ENCODE data around the gene GON7. TPM values are rescaled to one million over a fixed set of nuclear protein-coding genes. Genes with fewer than 3 reads are reported as not detected.
A peak's percentile ranks its signal among the peaks of the same experiment; 100 is the strongest.

GON7 gene
- total and polyA plus RNA-seq, 8 donors, result 4.6 to 14.9 (median 6.2) TPM

DNA sequence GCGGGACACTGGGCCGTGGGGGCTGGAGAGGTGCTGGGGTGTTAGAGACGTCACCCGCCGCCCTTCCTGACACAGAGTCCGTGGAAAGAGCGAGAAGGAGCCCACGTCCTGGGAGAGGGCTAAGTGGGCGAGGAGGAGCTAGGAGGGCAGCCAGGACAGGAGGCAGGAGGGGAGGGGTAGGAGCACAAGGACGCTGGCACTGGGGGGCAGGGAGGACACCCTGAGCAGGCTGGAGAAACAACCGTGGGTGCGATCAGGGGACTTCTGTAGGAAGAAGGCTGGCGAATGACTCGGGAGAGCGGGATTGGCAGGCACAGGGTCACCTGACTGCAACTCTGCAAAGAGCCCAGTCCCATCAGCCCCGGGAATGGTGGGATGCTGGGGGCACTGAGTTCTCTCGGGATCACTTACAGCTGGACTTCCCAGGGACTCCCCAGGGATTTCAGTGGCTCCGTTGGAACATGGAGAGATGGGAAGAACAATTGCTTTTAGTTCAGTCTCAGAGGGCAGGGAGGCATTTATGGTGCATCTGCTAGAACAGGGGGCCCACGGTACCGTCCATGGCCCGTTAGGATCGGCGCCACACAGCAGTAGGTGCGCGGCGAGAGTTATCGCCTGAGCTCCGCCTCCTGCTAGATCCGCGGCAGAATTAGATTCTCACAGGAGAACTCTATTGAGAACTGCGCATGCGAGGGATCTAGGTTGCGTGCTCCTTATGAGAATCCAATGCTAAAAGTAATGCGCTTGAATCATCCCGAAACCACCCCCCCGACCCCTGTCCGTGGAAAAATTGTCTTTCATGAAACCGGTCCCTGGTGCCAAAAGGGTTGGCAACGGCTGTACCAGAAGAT lies 24.5 kb upstream of the GON7 start:
- intact Hi-C loops (cut with DNase I), result no loop called here
- H3K4me1 ChIP-seq, result no peaks in the 10 kb centered on the region
- FAIRE-seq, result no peak
- peak overlapping the region in 2 of 4 donors; percentile 16 to 34 for H3K4me3 ChIP-seq
- DNase-seq, result peak in 1 of 6 donors; percentile 72
- H3K27me3 ChIP-seq, result no peaks in the 10 kb centered on the region
- peak; percentile 40 to 81 (median 68) for ATAC-seq
- TF ChIP-seq, protein P1, sequence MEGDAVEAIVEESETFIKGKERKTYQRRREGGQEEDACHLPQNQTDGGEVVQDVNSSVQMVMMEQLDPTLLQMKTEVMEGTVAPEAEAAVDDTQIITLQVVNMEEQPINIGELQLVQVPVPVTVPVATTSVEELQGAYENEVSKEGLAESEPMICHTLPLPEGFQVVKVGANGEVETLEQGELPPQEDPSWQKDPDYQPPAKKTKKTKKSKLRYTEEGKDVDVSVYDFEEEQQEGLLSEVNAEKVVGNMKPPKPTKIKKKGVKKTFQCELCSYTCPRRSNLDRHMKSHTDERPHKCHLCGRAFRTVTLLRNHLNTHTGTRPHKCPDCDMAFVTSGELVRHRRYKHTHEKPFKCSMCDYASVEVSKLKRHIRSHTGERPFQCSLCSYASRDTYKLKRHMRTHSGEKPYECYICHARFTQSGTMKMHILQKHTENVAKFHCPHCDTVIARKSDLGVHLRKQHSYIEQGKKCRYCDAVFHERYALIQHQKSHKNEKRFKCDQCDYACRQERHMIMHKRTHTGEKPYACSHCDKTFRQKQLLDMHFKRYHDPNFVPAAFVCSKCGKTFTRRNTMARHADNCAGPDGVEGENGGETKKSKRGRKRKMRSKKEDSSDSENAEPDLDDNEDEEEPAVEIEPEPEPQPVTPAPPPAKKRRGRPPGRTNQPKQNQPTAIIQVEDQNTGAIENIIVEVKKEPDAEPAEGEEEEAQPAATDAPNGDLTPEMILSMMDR (IDR thresholded peaks at IDR 0.05), result no peak
- no peaks in the 10 kb centered on the region for H3K9me3 ChIP-seq
- 17 to 36% methylated on average over 39 of the region's 39 CpGs for WGBS, 2 donors
- no peak overlapping the region for H3K27ac ChIP-seq
- peaks cover 0 to 18% (median 8%) of the 10 kb centered on the region in 3 donors for H3K36me3 ChIP-seq

- DNase-seq (peak in 1 of 6 donors; percentile 65), ATAC-seq (no peak), FAIRE-seq (no peak)
- TF ChIP-seq, protein P1 (IDR thresholded peaks at IDR 0.05), result no peak
- peaks cover 0 to 18% (median 8%) of the 10 kb centered on the region in 3 donors for H3K36me3 ChIP-seq
- 93 to 95% methylated on average over 16 of the region's 16 CpGs for WGBS, 2 donors
- intact Hi-C loops (cut with DNase I), result no loop called here
- no peaks in the 10 kb centered on the region for H3K9me3 ChIP-seq
- H3K27ac ChIP-seq, result no peak overlapping the region
- no peaks in the 10 kb centered on the region for H3K27me3 ChIP-seq
- H3K4me3 ChIP-seq, result no peak overlapping the region
- no peaks in the 10 kb centered on the region for H3K4me1 ChIP-seq
These were observed 23.7 kb upstream of the GON7 start for GRCh38 chr14:93230539-93230938.

DNA sequence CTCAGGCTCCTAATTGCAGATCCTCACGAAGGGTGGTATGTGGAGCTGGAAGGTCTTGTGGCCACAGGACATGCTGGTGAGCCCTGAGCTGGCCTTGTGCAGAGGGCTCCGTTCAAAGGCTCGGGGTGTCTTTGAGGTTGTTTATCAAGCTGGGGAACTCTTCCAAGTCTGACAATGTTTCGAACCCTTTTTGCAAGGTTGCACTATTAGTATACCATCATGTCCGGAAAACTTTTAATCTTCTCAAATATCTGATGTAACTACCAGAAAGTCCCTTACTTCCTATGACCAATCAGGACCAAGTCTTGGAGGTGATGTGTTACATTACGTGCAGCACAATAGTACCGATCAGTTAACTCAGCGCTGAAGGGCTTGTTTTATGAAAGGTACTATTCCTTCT lies 21.7 kb upstream of the GON7 start:
- FAIRE-seq (no peak), ATAC-seq (no peak)

DNA sequence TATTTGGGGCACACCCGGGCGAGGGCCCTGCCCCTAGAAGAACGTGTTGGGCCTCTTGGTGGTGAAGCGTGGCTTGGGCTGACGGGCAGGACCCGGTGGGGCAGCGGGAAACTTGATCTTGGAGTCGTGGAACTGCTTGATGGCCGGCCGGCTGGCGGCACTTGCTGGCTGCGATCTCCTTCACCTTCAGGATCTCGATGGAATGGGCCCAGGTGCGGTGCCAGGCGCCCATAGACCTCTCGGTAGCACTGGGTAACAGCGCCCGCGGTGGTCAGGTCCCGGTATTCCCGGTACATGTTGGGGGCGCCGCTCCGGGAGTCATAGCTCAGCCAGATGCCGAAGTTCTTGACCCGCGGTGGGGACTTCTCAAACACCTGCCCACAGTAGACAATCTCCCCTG lies 16.7 kb upstream of the GON7 start:
- peak in 1 of 6 donors; percentile 44 for DNase-seq
- no peaks in the 10 kb centered on the region for H3K9me3 ChIP-seq
- TF ChIP-seq, protein P1 (IDR thresholded peaks at IDR 0.05), result no peak
- H3K27me3 ChIP-seq, result no peaks in the 10 kb centered on the region
- H3K4me3 ChIP-seq, result no peak overlapping the region
- 97% methylated on average over 27 of the region's 27 CpGs for WGBS, 2 donors
- H3K4me1 ChIP-seq, result no peaks in the 10 kb centered on the region
- no peak for FAIRE-seq
- intact Hi-C loops (cut with DNase I), result no loop called here
- ATAC-seq, result no peak
- no peak overlapping the region for H3K27ac ChIP-seq
- peaks cover 0 to 42% (median 13%) of the 10 kb centered on the region in 3 donors for H3K36me3 ChIP-seq

More for the DNA sequence above, 21.7 kb upstream of the GON7 start:
- Histone ChIP-seq H3K9me3 (no peaks in the 10 kb centered on the region), H3K4me1 (no peaks in the 10 kb centered on the region), H3K4me3 (no peak overlapping the region), H3K27me3 (no peaks in the 10 kb centered on the region), H3K27ac (no peak overlapping the region), H3K36me3 (peaks cover 0 to 18% (median 8%) of the 10 kb centered on the region in 3 donors)
- intact Hi-C loops (cut with DNase I), result no loop called here
- TF ChIP-seq, protein P1 (IDR thresholded peaks at IDR 0.05), result no peak
- DNase-seq, result no peak
- 96 to 98% methylated on average over 8 of the region's 8 CpGs for WGBS, 2 donors

- Histone ChIP-seq H3K36me3 (peaks cover 0 to 35% (median 6%) of the 10 kb centered on the region in 3 donors), H3K4me3 (no peak overlapping the region), H3K9me3 (no peaks in the 10 kb centered on the region), H3K4me1 (no peaks in the 10 kb centered on the region), H3K27me3 (no peaks in the 10 kb centered on the region), H3K27ac (no peak overlapping the region)
- no peak for FAIRE-seq
- intact Hi-C loops (cut with DNase I), result no loop called here
- TF ChIP-seq, protein P1 (IDR thresholded peaks at IDR 0.05), result no peak
- DNase-seq, result no peak
- ATAC-seq, result no peak
These were observed 13.6 kb upstream of the GON7 start for GRCh38 chr14:93220509-93220908.
